A549 (cell line): ENCODE results near the gene NECTIN1. TPM values are rescaled to one million over a fixed set of nuclear protein-coding genes. Genes with fewer than 3 reads are reported as not detected.

Experiments used
- ATAC-seq, 2 experiments: fragments of 200-7000 bp in 1 of 2; fragments of >200 bp in 1 of 2; cut with Nextera tagmentation in 1 of 2; cut with Tn5 transposase in 1 of 2; 3 replicates each; pipeline versions ENCODE4 v1.8.0 to v1.9.1; 2018 to 2020; ENCODE audit warnings: mild to moderate bottlenecking in 1 of 2, moderate library complexity in 1 of 2
- CTCF ChIA-PET: fragments of 300-600 bp; sonication (Branson Sonifier 250); formaldehyde crosslinking; extraction: SDS; loops from one replicate; lab custom pipeline; 2021; ENCODE audit warnings: antibody characterized with exemption, inconsistent platforms; lab: Yijun Ruan, JAX
- POLR2A ChIA-PET: fragments of 350-600 bp; formaldehyde crosslinking; extraction: SDS; loops from one replicate; lab custom pipeline; 2021; ENCODE audit warnings: antibody characterized with exemption, inconsistent platforms; lab: Yijun Ruan, JAX
- DNase-seq, 2 experiments: peaks; one replicate each; pipeline versions ENCODE4 v3.0.0 to v3.0.0-alpha.2; 2011 to 2016; ENCODE audit warnings: low read depth in 1 of 2, low spot score in 1 of 2
- FAIRE-seq: peaks from 2 replicates; lab custom pipeline; 2011; peaks lifted over from hg19 to GRCh38; lab: Jason Lieb, UNC
- H3K27ac ChIP-seq, 2 experiments: fragments of >200 bp; sonication (Bioruptor Twin); formaldehyde crosslinking; 3 replicates each; pipeline ENCODE4 v1.5.1; 2016 to 2017
- H3K4me1 ChIP-seq: fragments of >200 bp; sonication (Bioruptor Twin); formaldehyde crosslinking; 3 replicates; pipeline ENCODE4 v1.6.1; 2016
- H3K4me2 ChIP-seq: fragments of >200 bp; sonication (Bioruptor Twin); formaldehyde crosslinking; 3 replicates; pipeline ENCODE4 v1.6.1; 2016
- H3K4me3 ChIP-seq: fragments of >200 bp; sonication (Bioruptor Twin); formaldehyde crosslinking; 3 replicates; pipeline ENCODE4 v1.5.1; 2016
- H3K9me3 ChIP-seq: fragments of >200 bp; sonication (Bioruptor Twin); formaldehyde crosslinking; 3 replicates; pipeline ENCODE4 v1.6.1; 2016
- BHLHE40 ChIP-seq: IDR thresholded peaks from 2 replicates; pipeline ENCODE4 v1.6.1; 2012; ENCODE audit warnings: low read depth, low read length, inconsistent platforms
- CHD4 ChIP-seq: fragments of 200-600 bp; sonication (generic); IDR thresholded peaks from 2 replicates; pipeline ENCODE4 v1.6.1; 2016; ENCODE audit warnings: antibody characterized with exemption, mild to moderate bottlenecking, borderline replicate concordance
- EHF ChIP-seq: fragments of 250-450 bp; sonication (Bioruptor Pico); IDR thresholded peaks from 2 replicates; pipeline ENCODE4 v1.5.0; 2020; ENCODE audit warnings: mild to moderate bottlenecking
- EP300 ChIP-seq, 2 experiments: fragments of >200 bp; sonication (Bioruptor Twin); formaldehyde crosslinking; IDR thresholded peaks; 2 replicates in 1 of 2; 3 replicates in 1 of 2; pipeline ENCODE4 v1.6.1; 2016 to 2017
- ESRRA ChIP-seq: fragments of 150-350 bp; IDR thresholded peaks from 2 replicates; pipeline ENCODE4 v1.6.1; 2014; ENCODE audit warnings: mild to moderate bottlenecking, low read length, borderline replicate concordance
- FOSB ChIP-seq: fragments of 250-450 bp; sonication (Bioruptor Pico); IDR thresholded peaks from 2 replicates; pipeline ENCODE4 v1.5.0; 2020; ENCODE audit warnings: mild to moderate bottlenecking, moderate library complexity
- FOSL2 ChIP-seq, 2 experiments: fragments of 450-650 bp in 1 of 2; fragments of >200 bp in 1 of 2; sonication (Bioruptor Twin) in 1 of 2; formaldehyde crosslinking; IDR thresholded peaks; 2 replicates each; pipeline versions ENCODE4 v1.5.0 to v1.6.1; 2016 to 2020; ENCODE audit warnings: mild to moderate bottlenecking in 1 of 2, moderate library complexity in 1 of 2
- HOXA7 ChIP-seq: fragments of 250-450 bp; sonication (Bioruptor Pico); IDR thresholded peaks from 2 replicates; pipeline ENCODE4 v1.5.0; 2020; ENCODE audit warnings: mild to moderate bottlenecking, moderate library complexity
- JUN ChIP-seq, 2 experiments: fragments of >200 bp; sonication (Bioruptor Twin); formaldehyde crosslinking; IDR thresholded peaks; 2 replicates in 1 of 2; 3 replicates in 1 of 2; pipeline ENCODE4 v1.6.1; 2016 to 2017
- MAFK ChIP-seq: fragments of 450-650 bp; IDR thresholded peaks from 2 replicates; pipeline ENCODE4 v1.6.1; 2014; ENCODE audit not compliant: partially characterized antibody
- MAX ChIP-seq: IDR thresholded peaks from 2 replicates; pipeline ENCODE4 v1.6.1; 2012
- TFCP2L1 ChIP-seq: fragments of 250-450 bp; sonication (Bioruptor Pico); IDR thresholded peaks from 2 replicates; pipeline ENCODE4 v1.5.0; 2021; ENCODE audit warnings: mild to moderate bottlenecking
- ZNF302 ChIP-seq: fragments of 250-450 bp; sonication (Bioruptor Pico); IDR thresholded peaks from 2 replicates; pipeline ENCODE4 v1.9.0; 2021; ENCODE audit warnings: inconsistent platforms, mild to moderate bottlenecking, moderate library complexity
- WGBS: methylation state at CpG from one replicate; pipeline ENCODE4 v1.1.6; 2017; ENCODE audit errors: missing lambda C conversion rate; 5-methylcytosine and 5-hydroxymethylcytosine counted together
- polyA plus RNA-seq, 4 experiments: library from polyadenylated mRNA; depleted of rRNA in 3 of 4; stranded (reverse); fragments of >200 nt; fragmentation: RNase III in 1 of 4; extraction: RNeasy Plus Mini Kit Qiagen cat#74134 plus additional on column Dnase treatment in 1 of 4; gene quantifications; 2 replicates in 3 of 4; 3 replicates in 1 of 4; pipeline ENCODE4 v1.2.3, GENCODE V29; 2011 to 2017
- TF ChIP-seq, protein P1 (sequence below): fragments of 250-450 bp; sonication (Bioruptor Pico); IDR thresholded peaks from 2 replicates; pipeline ENCODE4 v1.5.0; 2020; ENCODE audit warnings: low read depth, mild to moderate bottlenecking, moderate library complexity
- TF ChIP-seq, protein P2 (sequence below): fragments of 250-450 bp; sonication (Bioruptor Pico); IDR thresholded peaks from 2 replicates; pipeline ENCODE4 v1.5.0; 2021; ENCODE audit warnings: mild to moderate bottlenecking, moderate library complexity, borderline replicate concordance

NECTIN1 gene
- polyA plus RNA-seq, 2 of the 4 experiments (the other 2 are of a cell fraction): 2.2 to 5.5 TPM

GRCh38 chr11:119778391-119779194 is 49.6 kb upstream of the NECTIN1 start:
- 52% methylated on average over 12 of the region's 15 CpGs for WGBS
- H3K27ac ChIP-seq: no peak overlapping the region

GRCh38 chr11:119777940-119778339 is 48.9 kb upstream of the NECTIN1 start:
- POLR2A ChIA-PET: no interaction called here
- ATAC-seq: no peak
- Histone ChIP-seq H3K4me2 (no peak overlapping the region), H3K9me3 (no peaks in the 10 kb centered on the region)
- no CpG with 5 or more reads among the region's 10 CpGs for WGBS
- no peak for FAIRE-seq
- TF ChIP-seq TFCP2L1 (no peak), HOXA7 (CRISPR knock-in tag) (no peak), BHLHE40 (no peak), FOSB (CRISPR knock-in tag) (no peak), JUN (IDR thresholded peaks at IDR 0.05) (no peak), FOSL2 (IDR thresholded peaks at IDR 0.05) (no peak), FOSL2 (CRISPR knock-in tag; IDR thresholded peaks at IDR 0.05) (no peak)
- TF ChIP-seq, protein P1, sequence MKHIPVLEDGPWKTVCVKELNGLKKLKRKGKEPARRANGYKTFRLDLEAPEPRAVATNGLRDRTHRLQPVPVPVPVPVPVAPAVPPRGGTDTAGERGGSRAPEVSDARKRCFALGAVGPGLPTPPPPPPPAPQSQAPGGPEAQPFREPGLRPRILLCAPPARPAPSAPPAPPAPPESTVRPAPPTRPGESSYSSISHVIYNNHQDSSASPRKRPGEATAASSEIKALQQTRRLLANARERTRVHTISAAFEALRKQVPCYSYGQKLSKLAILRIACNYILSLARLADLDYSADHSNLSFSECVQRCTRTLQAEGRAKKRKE (CRISPR knock-in tag): no peak
- TF ChIP-seq, protein P2, sequence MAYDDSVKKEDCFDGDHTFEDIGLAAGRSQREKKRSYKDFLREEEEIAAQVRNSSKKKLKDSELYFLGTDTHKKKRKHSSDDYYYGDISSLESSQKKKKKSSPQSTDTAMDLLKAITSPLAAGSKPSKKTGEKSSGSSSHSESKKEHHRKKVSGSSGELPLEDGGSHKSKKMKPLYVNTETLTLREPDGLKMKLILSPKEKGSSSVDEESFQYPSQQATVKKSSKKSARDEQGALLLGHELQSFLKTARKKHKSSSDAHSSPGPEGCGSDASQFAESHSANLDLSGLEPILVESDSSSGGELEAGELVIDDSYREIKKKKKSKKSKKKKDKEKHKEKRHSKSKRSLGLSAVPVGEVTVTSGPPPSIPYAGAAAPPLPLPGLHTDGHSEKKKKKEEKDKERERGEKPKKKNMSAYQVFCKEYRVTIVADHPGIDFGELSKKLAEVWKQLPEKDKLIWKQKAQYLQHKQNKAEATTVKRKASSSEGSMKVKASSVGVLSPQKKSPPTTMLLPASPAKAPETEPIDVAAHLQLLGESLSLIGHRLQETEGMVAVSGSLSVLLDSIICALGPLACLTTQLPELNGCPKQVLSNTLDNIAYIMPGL (CRISPR knock-in tag): no peak
- TF ChIP-seq, all 56 proteins: peak for 0
- no peak for DNase-seq
- CTCF ChIA-PET: interaction anchor here (0.8 kb wide), 1 partner anchor 15 kb away, joined by 3 read pairs; no protein-coding TSS in a partner anchor
- Histone ChIP-seq H3K4me3 (no peak overlapping the region), H3K4me1 (no peaks in the 10 kb centered on the region), H3K27ac (no peak overlapping the region)

More at GRCh38 chr11:119778391-119779194, 49.6 kb upstream of the NECTIN1 start:
- no peak for DNase-seq
- TF ChIP-seq CHD4 (no peak), EHF (CRISPR knock-in tag) (no peak), ZNF302 (CRISPR knock-in tag) (no peak), ESRRA (no peak), JUN (IDR thresholded peaks at IDR 0.05) (no peak), MAFK (no peak), MAX (no peak)
- TF ChIP-seq, all 56 proteins: peak for 0
- ChIA-PET CTCF (interaction anchor here (1.3 kb wide), 1 partner anchor 50 kb away, joined by 4 read pairs; the partner anchor contains the start of gene NECTIN1), POLR2A (no interaction called here)
- ATAC-seq (no peak), FAIRE-seq (no peak)
- no peaks in the 10 kb centered on the region for H3K9me3 ChIP-seq
- H3K4me3 ChIP-seq: no peak overlapping the region
- no peaks in the 10 kb centered on the region for H3K4me1 ChIP-seq
- H3K4me2 ChIP-seq: no peak overlapping the region

- TF ChIP-seq EP300 (IDR thresholded peaks at IDR 0.05): no peak
- Histone ChIP-seq H3K4me2 (no peak overlapping the region), H3K4me3 (no peak overlapping the region), H3K4me1 (no peaks in the 10 kb centered on the region), H3K9me3 (no peaks in the 10 kb centered on the region), H3K27ac (no peak overlapping the region)
- WGBS: 3% methylated on average over 5 of the region's 5 CpGs
- no peak for DNase-seq
- ChIA-PET POLR2A (no interaction called here), CTCF (no interaction called here)
- no peak for FAIRE-seq
- ATAC-seq: no peak
These were observed 47.7 kb upstream of the NECTIN1 start for GRCh38 chr11:119776651-119777050.
